KBM-7 (cell line): ENCODE measurements around the gene TCERG1L.
"Not testable (repeated sequence)": the region's sequence is repeated elsewhere in the genome, so short reads cannot be mapped to it uniquely, and the experiment has no call there.

Source experiments
- DNase-seq: peaks from one replicate; pipeline ENCODE4 v3.0.0-alpha.2; 2015
- in situ Hi-C: fragments of 300-500 bp; cut with MboI; formaldehyde crosslinking; loops from 2 replicates; pipeline ENCODE4 v1.14.3; 2020; ENCODE audit warnings: low sequenced_read_pairs, low pct_unique_long_range_greater_than_20kb, mixed read lengths

Gene TCERG1L

DNA sequence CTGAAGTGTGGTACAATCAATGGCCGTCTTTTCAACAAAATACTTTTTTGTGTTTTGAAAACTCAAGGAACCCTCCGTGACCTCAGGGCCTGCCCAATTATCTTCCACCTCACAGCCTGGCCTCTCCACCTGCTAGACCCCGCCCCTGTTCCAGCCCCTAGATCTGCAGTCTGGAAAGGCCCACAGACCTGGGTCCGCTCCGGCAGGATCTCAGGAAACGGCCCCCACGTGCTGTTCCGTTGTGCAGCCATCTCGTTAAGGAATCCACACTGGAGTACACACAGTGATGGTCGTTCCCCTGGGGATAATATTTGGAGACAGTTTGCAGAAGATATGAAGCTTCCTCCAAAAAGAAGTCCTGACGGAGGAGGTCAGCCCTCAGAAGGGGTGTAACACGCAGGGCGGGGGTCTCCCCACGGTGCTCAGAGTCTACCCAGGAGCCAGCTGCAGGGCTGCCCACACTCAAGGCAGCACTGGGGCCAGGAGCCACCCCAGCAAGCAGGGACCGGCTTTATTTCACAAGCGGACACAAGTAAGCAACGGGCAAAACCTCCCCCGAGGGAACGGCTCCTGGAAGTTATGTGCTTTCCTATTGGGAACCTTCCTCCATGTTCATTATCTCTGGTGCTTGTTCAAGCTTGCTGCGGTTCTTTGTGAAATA, 73.4 kb downstream of the TCERG1L start:
- no peak for DNase-seq
- in situ Hi-C loops = no loop called here

DNA sequence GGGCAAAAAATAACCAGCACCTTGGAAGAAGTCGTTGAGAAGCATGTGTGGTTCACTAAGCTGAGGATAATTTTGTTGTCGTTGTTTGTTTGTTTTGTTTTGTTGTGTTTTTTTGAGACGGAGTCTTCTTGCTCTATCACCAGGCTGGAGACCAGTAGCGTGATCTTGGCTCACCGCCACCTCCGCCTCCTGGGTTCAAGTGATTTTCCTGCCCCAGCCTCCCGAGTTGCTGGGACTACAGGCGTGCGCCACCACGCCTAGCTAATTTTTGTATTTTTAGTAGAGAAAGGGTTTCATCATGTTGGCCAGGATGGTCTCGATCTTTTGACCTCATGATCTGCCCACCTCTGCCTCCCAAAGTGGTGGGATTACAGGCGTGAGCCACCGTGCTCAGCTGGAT, 76.9 kb downstream of the TCERG1L start:
- DNase-seq, in situ Hi-C loops: not testable (repeated sequence)

DNA sequence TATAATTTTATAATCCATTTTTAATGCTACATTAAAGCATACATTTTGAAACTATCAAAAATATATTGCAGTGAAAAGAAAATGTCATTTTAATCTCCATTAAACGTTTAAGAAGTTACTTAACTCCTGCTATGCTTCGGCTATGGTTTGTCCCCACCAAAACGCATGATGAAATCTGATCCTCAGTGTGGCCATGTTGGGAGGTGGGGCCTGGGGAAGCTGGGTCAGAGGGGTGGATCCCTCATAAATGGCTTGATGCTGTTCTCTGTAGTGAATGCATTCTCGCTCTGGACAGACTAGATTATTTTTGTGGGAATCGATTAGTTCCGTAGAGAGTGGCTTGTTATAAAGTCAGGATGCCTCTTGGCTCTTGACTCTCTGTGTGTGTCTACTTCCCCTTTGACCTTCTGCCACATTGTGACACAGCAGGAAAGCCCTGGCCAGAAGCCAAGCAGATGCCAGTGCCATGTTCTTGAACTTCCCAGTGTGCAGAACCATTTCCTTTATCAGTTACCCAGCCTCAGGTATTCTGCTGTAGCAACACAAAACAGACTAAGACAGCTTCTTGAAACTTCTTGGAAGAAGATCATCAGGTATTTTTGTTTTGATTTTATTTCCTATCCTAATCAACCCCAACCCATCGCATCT, 77.8 kb downstream of the TCERG1L start:
- DNase-seq = peak; percentile 3
- in situ Hi-C loops = no loop called here

- in situ Hi-C loops = no loop called here
- DNase-seq = no peak
Measured at GRCh38 chr10:131231965-131232541, 79.5 kb downstream of the TCERG1L start.

- DNase-seq = no peak
- in situ Hi-C loops = no loop called here
Measured at GRCh38 chr10:131231323-131231964, 80.1 kb downstream of the TCERG1L start.

DNA sequence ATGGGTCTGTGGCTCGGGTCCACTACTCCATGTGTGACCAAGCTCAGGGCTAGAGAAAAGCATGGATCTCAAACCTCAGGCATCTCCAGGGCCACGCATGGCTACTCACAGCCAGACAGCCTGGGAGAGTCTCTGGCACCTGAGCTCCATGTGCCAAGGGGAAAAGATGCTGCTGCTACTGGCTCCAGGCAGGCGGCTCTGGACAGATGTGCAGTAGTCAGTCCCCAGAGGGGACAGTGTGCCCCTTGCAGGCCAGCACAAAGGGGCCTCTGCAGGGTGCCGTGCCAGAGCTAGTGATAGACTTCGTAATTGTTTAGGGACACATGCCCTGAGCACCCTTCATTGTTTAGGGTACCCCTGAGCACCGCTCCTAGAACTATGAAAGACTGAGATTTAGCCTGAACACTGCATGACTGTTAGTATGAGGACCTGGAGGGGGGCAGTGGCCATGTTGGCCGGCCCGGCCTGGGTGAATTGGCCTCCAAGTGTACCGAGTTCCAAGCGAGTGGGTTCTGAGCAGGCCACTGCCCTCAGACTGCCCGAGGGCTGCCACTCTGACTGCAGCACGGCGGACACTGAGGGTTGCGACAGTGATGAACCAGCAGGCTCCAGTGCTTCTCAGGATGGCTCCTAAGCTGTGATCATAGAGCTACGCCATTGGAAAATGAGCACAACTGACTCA, 80.7 kb downstream of the TCERG1L start:
- in situ Hi-C loops = no loop called here
- DNase-seq = no peak

DNA sequence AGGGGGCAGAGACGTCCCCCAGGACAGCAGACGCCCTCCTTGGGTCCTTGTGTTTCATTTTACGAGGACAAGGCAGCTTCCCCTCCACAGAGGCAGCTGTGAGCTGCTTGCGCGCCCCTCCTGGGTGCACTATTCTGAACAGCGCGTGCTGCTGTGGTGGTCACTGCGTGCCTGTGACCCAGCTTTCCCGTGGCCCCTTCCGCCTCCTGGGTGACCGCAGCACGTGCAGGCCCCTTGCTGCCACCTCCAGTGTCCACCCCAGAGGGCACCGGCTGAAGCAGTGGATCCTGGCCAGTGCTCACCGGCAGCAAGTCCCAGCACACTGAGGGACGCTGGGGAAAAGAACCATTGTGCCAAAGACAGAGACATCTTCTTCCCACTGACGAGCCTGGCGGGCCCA, 81.4 kb downstream of the TCERG1L start:
- no peak for DNase-seq
- in situ Hi-C loops = no loop called here

DNA sequence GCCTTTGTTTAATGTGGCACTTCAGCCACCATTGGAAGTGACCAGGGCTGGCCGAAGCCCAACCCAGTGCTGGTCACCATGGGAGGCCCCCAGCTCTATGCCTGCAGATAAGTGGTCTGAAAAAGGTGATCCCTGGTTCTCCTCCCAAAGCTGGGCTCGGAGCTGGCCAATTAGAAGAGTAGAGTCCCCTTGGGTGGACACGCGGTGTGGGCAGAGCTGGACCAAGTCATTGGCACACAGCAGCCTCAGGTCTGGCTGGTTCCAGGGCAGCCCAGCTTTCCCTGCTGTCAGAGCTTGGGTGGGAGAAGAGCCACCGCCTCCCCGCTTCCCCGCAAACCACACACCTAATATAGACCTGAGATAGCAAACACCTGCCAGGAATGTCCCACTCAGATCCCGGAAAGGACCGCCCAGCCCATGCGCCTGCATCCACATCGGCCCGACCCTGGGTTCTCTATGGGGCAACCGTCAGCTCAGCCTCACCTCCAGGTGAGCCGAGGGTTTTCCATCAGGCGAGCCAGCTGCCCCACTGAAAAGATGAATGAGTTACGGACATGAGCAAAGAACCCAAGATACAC, 84.3 kb downstream of the TCERG1L start:
- in situ Hi-C loops = no loop called here
- DNase-seq = no peak

DNA sequence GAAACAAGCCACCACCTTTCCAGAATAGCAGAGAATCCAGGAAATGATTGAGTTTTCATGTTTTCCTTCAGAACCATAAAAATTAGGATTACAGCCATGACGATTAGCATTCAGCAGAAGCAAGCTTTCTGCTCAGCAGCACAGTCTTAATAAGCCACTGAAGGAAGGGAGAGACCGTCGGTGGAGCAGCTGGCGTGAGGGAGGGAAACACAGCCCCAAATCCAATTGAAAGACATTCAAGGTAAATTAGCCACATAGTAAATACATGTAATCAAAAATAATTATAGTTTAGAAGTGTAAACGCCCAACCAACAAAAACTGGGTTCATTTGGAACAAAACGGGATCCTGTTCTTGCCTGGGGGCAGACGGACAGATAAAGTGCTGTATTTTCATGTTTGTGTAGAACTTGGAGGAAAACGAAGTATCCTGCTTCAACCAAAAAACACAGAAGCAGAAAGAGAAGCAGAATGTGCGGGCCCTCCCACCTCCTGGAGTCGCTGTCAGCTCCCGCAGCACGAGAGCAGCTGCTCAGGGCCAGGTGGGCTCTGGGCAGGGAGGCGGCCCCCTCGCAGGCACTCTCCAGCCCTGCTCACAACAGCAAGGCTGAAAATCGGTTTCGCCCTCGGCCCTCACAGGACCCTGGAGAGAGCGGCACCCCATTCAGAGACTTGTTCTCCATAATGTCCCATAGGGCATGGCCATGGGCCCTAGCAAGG, 84.9 kb downstream of the TCERG1L start:
- in situ Hi-C loops = no loop called here
- DNase-seq = no peak

DNA sequence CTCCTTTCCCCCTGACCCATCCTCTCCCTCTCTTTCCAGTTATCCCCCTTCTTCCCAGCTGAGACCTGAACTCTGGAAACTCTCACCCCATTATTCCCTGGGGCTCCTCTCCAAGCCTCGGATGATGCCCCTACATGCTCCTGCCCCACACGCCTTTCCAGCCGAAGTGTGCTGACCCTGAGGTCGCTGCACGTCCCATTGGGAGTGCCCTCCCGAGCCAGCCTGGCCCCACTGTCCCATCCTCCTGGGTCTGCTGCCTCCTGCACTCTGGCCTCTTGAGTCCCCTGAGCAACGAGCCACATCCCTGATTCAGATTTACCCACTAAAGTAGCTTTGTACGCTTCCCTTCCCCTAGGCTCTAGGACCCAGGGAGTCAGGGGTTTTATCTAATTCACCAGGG, 87.4 kb downstream of the TCERG1L start:
- in situ Hi-C loops = no loop called here
- no peak for DNase-seq

DNA sequence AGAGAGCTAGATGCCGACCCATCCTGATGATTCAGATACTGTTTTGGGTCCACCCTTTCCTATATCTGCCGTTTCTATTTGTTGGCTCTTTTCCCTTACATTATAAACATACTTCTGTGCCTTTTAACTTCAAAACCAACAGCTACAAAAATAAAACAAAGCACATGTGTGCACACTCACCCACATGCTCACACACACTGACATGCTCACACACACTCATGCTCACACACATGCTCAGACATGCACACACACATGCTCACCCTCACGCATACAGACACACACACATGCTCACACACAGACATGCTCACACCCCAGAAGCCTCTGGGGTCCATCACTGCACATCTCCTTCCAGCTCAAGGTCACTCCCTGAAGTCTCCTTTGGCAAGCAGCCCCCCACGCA, 88.1 kb downstream of the TCERG1L start:
- no peak for DNase-seq
- in situ Hi-C loops = no loop called here

DNA sequence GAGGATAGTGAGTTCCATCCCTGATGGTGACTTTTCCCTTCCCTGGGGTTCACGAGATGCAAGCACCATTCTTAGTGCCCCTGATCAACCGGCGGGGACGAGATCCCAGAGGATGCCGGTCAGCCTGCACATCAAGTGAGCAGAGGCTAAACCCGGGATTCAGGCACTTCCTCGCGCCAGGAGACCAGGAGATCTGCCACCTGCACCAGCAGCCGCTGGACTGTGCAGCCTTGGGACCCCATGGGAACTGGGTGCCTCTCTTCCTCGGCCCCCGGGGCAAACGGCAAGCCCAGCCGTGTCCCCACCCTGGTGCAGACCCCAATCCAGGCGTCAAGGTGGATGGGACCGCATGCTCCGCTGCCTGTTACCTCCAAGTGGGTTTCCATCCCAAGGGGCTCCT, 88.5 kb downstream of the TCERG1L start:
- no peak for DNase-seq
- in situ Hi-C loops = no loop called here

DNA sequence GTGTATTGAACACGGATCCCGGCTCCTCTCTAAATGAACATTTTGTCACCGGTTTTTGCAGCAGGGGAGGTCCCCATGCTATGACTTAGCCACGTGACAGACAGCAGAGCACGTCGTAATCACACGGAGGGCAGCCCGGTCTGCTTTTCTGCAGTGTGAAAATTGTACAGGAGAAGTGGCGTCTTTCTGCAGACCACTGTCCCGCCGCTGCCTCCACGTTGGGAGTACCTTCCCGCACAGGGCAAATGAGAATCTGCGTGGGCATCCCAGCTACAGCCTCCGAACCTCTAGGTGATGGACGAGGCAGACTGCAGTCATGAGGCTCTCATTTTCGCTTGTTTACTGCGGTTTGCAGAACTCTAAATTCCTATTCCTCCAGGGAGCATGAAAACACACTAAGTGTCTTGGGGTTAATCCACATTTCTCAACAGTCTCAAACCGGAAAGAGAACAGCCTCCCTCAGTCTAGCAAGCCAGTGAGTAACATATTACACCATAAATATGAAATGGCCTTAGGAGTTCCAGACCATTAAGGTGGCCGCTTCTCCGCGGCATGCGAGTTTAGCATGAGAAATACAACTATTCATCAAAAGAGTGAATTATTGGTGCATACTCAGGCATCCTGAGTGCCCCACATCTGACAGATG, 89.8 kb downstream of the TCERG1L start:
- in situ Hi-C loops = no loop called here
- no peak for DNase-seq

- DNase-seq = no peak
- in situ Hi-C loops = no loop called here
Measured at GRCh38 chr10:131220601-131221171, 90.8 kb downstream of the TCERG1L start.

DNA sequence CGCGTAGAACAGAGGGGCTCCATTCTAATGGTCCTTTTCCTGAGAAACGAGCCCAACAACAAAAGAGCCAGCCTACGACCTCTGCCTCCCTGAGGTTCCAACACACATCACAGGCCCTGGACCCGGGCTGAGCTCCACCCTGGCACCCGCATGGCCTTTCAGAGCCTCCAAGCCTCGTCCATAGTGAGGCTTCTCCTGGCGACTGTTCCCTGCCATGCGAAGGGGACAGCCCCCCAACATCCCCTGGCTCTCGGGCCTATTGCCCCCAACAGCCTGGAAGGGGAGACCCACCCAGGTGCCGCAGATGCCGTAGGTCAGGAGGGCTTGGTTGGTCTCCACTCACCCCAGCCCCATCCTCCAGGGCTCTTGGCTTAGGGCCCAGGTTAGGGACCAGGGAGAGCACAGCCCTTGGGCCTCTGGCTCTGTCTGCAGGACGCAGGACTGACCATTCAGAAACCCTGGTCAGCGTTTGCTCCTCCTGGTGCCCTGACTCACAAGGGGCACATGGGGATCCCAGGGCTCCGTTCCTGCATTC, 91.5 kb downstream of the TCERG1L start:
- no peak for DNase-seq
- in situ Hi-C loops = no loop called here

DNA sequence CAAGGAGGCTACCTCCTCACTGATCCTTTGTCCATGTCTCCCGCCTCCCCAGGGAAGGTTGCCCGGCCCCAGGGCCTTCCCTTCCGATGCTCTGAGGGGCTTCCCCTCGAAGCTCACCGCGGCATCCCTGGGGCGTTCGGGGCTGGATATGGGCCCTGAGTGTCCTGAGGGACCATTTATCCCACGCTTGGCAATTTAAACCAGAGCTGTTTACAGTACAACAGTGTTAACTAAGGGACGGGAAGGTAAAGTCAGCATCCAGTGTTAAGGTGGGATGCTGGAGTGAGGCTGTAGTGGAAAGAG, 92.0 kb downstream of the TCERG1L start:
- in situ Hi-C loops = no loop called here
- no peak for DNase-seq

GRCh38 chr10:131218811-131219583, 92.5 kb downstream of the TCERG1L start:
- no peak for DNase-seq
- in situ Hi-C loops = no loop called here
